Measurements from ENCODE around the gene CDC34. TPM values are rescaled to one million over a fixed set of nuclear protein-coding genes. Genes with fewer than 3 reads are reported as not detected.

Gene CDC34
- total and polyA plus RNA-seq, 5 donors from 2014 or later: 32.2 to 39.2 (median 36.9) TPM

DNA sequence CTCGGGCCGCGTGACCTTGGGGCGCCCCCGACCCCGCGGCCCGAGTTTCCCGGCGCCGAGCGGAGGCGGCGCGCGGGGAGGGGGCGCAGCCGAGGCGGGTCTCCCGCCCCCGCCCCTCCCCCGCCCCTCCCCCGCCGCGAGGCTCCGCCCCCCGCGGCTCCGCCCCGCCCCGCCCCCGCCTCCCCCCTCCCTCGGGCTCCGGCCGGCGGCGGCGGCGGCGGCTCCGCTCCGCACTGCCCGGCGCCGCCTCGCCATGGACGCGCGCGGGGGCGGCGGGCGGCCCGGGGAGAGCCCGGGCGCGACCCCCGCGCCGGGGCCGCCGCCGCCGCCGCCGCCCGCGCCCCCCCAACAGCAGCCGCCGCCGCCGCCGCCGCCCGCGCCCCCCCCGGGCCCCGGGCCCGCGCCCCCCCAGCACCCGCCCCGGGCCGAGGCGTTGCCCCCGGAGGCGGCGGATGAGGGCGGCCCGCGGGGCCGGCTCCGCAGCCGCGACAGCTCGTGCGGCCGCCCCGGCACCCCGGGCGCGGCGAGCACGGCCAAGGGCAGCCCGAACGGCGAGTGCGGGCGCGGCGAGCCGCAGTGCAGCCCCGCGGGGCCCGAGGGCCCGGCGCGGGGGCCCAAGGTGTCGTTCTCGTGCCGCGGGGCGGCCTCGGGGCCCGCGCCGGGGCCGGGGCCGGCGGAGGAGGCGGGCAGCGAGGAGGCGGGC lies 58.3 kb downstream of the CDC34 start, which contains the start of gene HCN2:
HCN2 (plus strand) TSS at position 189 of the 703 bp plus-strand sequence; CDS start at position 254, 65 bp downstream.
- H3K36me3 Mint-ChIP-seq: no peaks in the 10 kb centered on the region
- Histone ChIP-seq H3K36me3 (ENCODE audit: control insufficient read depth, insufficient read depth, low read length) (no peaks in the 10 kb centered on the region), H3K27me3 (ENCODE audit: control insufficient read depth, insufficient read depth, low read length) (no peaks in the 10 kb centered on the region), H3K9me3 (ENCODE audit: control insufficient read depth in 2 of 2, low read length in 2 of 2) (no peaks in the 10 kb centered on the region), H3K4me3 (ENCODE audit: low read depth, low read length) (no peak within 1 kb of the TSS), H3K4me1 (ENCODE audit: control insufficient read depth, insufficient read depth, low read length, poor library complexity, severe bottlenecking) (peaks cover 22% of the 10 kb centered on the region), H3K27ac (ENCODE audit: insufficient read depth, low read length, poor library complexity, severe bottlenecking) (no peak within 1 kb of the TSS)
- H3K4me1 Mint-ChIP-seq: peaks cover 0 to 14% (median 0%) of the 10 kb centered on the region in 4 donors
- H3K27me3 Mint-ChIP-seq: peaks cover 24% of the 10 kb centered on the region
- H3K9me3 Mint-ChIP-seq: no peaks in the 10 kb centered on the region
- ATAC-seq (ENCODE audit: low read depth in 2 of 2): no peak
- no peak within 1 kb of the TSS for H3K27ac Mint-ChIP-seq
- DNase-seq: no peak
- peak within 1 kb of the TSS in 3 of 4 donors; percentile 15 to 70 (median 50) for H3K4me3 Mint-ChIP-seq

DNA sequence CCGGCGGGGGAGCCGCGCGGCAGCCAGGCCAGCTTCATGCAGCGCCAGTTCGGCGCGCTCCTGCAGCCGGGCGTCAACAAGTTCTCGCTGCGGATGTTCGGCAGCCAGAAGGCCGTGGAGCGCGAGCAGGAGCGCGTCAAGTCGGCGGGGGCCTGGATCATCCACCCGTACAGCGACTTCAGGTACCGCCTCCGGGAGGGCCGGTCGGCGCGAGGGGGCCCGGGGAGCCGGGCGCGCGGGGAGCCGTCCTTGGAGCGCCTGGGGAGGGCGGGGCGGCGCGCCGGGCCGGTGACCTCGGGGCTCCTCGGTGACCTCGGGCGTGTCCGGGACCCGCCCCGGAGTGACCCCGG lies 58.8 kb downstream of the CDC34 start:
- DNase-seq (peak in 1 of 3 donors; percentile 57), ATAC-seq (ENCODE audit: low read depth in 2 of 2) (peak in 1 of 2 donors; percentile 37)
- Mint-ChIP-seq H3K27ac (no peak overlapping the region), H3K9me3 (no peaks in the 10 kb centered on the region), H3K4me3 (peak overlapping the region in 1 of 4 donors; percentile 36), H3K27me3 (peaks cover 24% of the 10 kb centered on the region), H3K4me1 (peaks cover 0 to 12% (median 0%) of the 10 kb centered on the region in 4 donors), H3K36me3 (no peaks in the 10 kb centered on the region)
- H3K9me3 ChIP-seq (ENCODE audit: control insufficient read depth in 2 of 2, low read length in 2 of 2): no peaks in the 10 kb centered on the region
- no peak overlapping the region for H3K27ac ChIP-seq (ENCODE audit: insufficient read depth, low read length, poor library complexity, severe bottlenecking)
- H3K36me3 ChIP-seq (ENCODE audit: control insufficient read depth, insufficient read depth, low read length): no peaks in the 10 kb centered on the region
- H3K27me3 ChIP-seq (ENCODE audit: control insufficient read depth, insufficient read depth, low read length): no peaks in the 10 kb centered on the region
- peaks cover 22% of the 10 kb centered on the region for H3K4me1 ChIP-seq (ENCODE audit: control insufficient read depth, insufficient read depth, low read length, poor library complexity, severe bottlenecking)
- H3K4me3 ChIP-seq (ENCODE audit: low read depth, low read length): no peak overlapping the region

DNA sequence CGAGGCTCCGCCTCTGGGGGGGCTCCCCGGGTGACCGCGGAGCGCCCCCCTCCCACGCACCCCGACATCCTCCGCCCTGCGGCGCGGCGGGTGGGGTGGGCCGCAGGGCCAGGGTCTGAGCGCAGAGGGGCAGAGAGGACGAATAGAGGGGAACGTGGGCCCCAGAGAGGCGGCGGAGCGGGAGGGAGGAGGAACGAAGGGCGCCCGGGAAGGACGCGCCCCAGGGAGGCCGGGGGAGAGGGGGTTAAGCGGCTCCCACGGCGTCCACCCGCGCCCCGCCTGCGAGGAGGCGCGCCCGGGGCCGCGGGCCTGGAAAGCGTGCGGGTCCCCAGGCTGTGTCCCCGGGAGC lies 59.2 kb downstream of the CDC34 start:
- Histone ChIP-seq H3K4me1 (ENCODE audit: control insufficient read depth, insufficient read depth, low read length, poor library complexity, severe bottlenecking) (peaks cover 22% of the 10 kb centered on the region), H3K4me3 (ENCODE audit: low read depth, low read length) (no peak overlapping the region), H3K36me3 (ENCODE audit: control insufficient read depth, insufficient read depth, low read length) (no peaks in the 10 kb centered on the region), H3K27me3 (ENCODE audit: control insufficient read depth, insufficient read depth, low read length) (no peaks in the 10 kb centered on the region), H3K27ac (ENCODE audit: insufficient read depth, low read length, poor library complexity, severe bottlenecking) (no peak overlapping the region), H3K9me3 (ENCODE audit: control insufficient read depth in 2 of 2, low read length in 2 of 2) (no peaks in the 10 kb centered on the region)
- Mint-ChIP-seq H3K9me3 (no peaks in the 10 kb centered on the region), H3K36me3 (no peaks in the 10 kb centered on the region), H3K4me3 (no peak overlapping the region), H3K27me3 (peaks cover 24% of the 10 kb centered on the region), H3K27ac (no peak overlapping the region), H3K4me1 (peaks cover 0 to 12% (median 0%) of the 10 kb centered on the region in 4 donors)
- DNase-seq (no peak), ATAC-seq (ENCODE audit: low read depth in 2 of 2) (no peak)

DNA sequence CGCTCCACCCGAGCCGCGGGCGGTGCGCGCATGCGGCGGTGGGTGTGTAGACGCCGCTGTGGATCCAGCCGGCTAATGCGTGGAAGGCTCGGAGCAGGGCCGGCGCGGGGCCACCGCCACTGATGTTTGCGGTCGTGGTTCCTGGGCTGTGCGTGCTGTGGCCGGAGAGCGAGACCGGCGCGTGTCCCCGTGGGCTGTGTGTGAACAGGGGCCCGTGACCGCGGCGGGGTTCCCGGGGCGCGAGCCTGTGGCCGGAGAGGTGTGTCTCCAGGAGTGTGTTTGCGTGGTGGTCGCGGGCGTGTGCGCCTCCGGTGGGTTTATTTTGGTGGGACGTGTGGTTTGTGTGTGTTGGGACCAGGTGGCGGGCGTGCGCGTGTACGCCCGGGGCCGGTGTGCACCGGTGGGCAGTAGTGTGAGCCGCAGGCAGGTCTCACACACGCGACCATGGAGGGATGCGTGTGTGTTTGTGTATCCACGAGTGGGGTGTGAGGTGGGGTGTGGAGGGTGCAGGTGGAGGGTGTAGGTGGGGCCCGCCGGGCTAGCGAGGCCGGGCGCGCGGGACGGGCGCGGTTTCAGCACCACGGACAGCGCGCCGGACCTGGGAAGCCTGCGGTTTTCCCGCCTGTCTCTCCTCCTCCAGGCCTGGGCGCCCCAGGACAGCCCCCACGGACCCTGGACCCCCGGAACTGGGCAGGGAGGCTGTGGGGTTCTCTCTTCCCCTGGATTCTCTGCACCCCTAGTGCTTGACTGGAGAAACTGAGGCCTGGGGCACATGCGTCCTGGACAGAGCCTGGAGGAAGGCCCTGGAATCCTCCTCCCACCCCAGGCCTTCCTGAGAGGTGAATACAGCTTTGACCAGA lies 59.8 kb downstream of the CDC34 start:
- Histone ChIP-seq H3K4me1 (ENCODE audit: control insufficient read depth, insufficient read depth, low read length, poor library complexity, severe bottlenecking) (peaks cover 22% of the 10 kb centered on the region), H3K9me3 (ENCODE audit: control insufficient read depth in 2 of 2, low read length in 2 of 2) (no peaks in the 10 kb centered on the region), H3K36me3 (ENCODE audit: control insufficient read depth, insufficient read depth, low read length) (no peaks in the 10 kb centered on the region), H3K4me3 (ENCODE audit: low read depth, low read length) (no peak overlapping the region), H3K27me3 (ENCODE audit: control insufficient read depth, insufficient read depth, low read length) (no peaks in the 10 kb centered on the region), H3K27ac (ENCODE audit: insufficient read depth, low read length, poor library complexity, severe bottlenecking) (no peak overlapping the region)
- no peak for ATAC-seq (ENCODE audit: low read depth in 2 of 2)
- no peaks in the 10 kb centered on the region for H3K9me3 Mint-ChIP-seq
- H3K36me3 Mint-ChIP-seq: no peaks in the 10 kb centered on the region
- H3K27me3 Mint-ChIP-seq: peaks cover 19% of the 10 kb centered on the region
- peak overlapping the region in 1 of 4 donors; percentile 43 for H3K4me3 Mint-ChIP-seq
- no peak overlapping the region for H3K27ac Mint-ChIP-seq
- peaks cover 0 to 12% (median 0%) of the 10 kb centered on the region in 4 donors for H3K4me1 Mint-ChIP-seq
- DNase-seq: no peak

Other genes starting within 250 kb of the CDC34 start
- 0.12 TPM for gene PLPP2, start 240.4 kb upstream of the CDC34 start, total RNA-seq
- under 1 TPM in 1 of 4 donors, not detected in 3; 0.22 TPM for gene PLPP2, start 240.4 kb upstream of the CDC34 start, polyA plus RNA-seq
- 15.8 TPM for gene MIER2, start 187.0 kb upstream of the CDC34 start, total RNA-seq
- gene MIER2, start 187.0 kb upstream of the CDC34 start, polyA plus RNA-seq: 1 to 10 TPM; 2.0 to 4.3 (median 2.9) TPM
- gene C2CD4C, start 122.6 kb upstream of the CDC34 start, total RNA-seq: not detected
- not detected for gene C2CD4C, start 122.6 kb upstream of the CDC34 start, polyA plus RNA-seq
- not detected for gene SHC2, start 70.7 kb upstream of the CDC34 start, total RNA-seq
- not detected for gene SHC2, start 70.7 kb upstream of the CDC34 start, polyA plus RNA-seq
- 0.52 TPM for gene MADCAM1, start 35.3 kb upstream of the CDC34 start, total RNA-seq
- gene MADCAM1, start 35.3 kb upstream of the CDC34 start, polyA plus RNA-seq: under 1 TPM in 3 of 4 donors, not detected in 1; 0.16 to 0.33 (median 0.31) TPM
- gene TPGS1, start 24.3 kb upstream of the CDC34 start, total RNA-seq: 19.3 TPM
- gene TPGS1, start 24.3 kb upstream of the CDC34 start, polyA plus RNA-seq: 10 to 100 TPM; 18.2 to 44.4 (median 37.3) TPM
- gene GZMM, start 12.3 kb downstream of the CDC34 start, total RNA-seq: 38.3 TPM
- gene GZMM, start 12.3 kb downstream of the CDC34 start, polyA plus RNA-seq: 100 to 1,000 TPM in 1 of 4 donors, 10 to 100 TPM in 3; 61.5 to 124 (median 90.0) TPM
- 132 TPM for gene BSG, start 40.8 kb downstream of the CDC34 start, total RNA-seq
- 100 to 1,000 TPM; 282 to 338 (median 300) TPM for gene BSG, start 40.8 kb downstream of the CDC34 start, polyA plus RNA-seq
- gene HCN2, start 58.1 kb downstream of the CDC34 start, total RNA-seq: 1.2 TPM
- gene HCN2, start 58.1 kb downstream of the CDC34 start, polyA plus RNA-seq: not detected
- gene POLRMT, start 101.8 kb downstream of the CDC34 start, total RNA-seq: 62.9 TPM
- gene POLRMT, start 101.8 kb downstream of the CDC34 start, polyA plus RNA-seq: 10 to 100 TPM; 25.4 to 38.1 (median 34.1) TPM
- gene FGF22, start 108.1 kb downstream of the CDC34 start, total RNA-seq: 0.81 TPM
- gene FGF22, start 108.1 kb downstream of the CDC34 start, polyA plus RNA-seq: under 1 TPM in 1 of 4 donors, not detected in 3; 0.17 TPM
- gene RNF126, start 131.5 kb downstream of the CDC34 start, total RNA-seq: 124 TPM
- gene RNF126, start 131.5 kb downstream of the CDC34 start, polyA plus RNA-seq: 10 to 100 TPM; 57.2 to 80.8 (median 76.9) TPM
- 0.64 TPM for gene FSTL3, start 144.6 kb downstream of the CDC34 start, total RNA-seq
- 1 to 10 TPM in 1 of 4 donors, under 1 TPM in 3; 0.55 to 2.1 (median 0.71) TPM for gene FSTL3, start 144.6 kb downstream of the CDC34 start, polyA plus RNA-seq
- 3.3 TPM for gene PRSS57, start 163.7 kb downstream of the CDC34 start, total RNA-seq
- not detected for gene PRSS57, start 163.7 kb downstream of the CDC34 start, polyA plus RNA-seq
- not detected for gene PALM, start 177.2 kb downstream of the CDC34 start, total RNA-seq
- not detected for gene PALM, start 177.2 kb downstream of the CDC34 start, polyA plus RNA-seq
- not detected for gene MISP, start 219.4 kb downstream of the CDC34 start, total RNA-seq
- not detected for gene MISP, start 219.4 kb downstream of the CDC34 start, polyA plus RNA-seq

All from CD4-positive, CD25-positive, alpha-beta regulatory T cell (primary cell).